Nephron progenitor cell (in vitro differentiated cells): Measurements from ENCODE around the gene ACOT9.

Experiments
- DNase-seq: peaks from one replicate; pipeline ENCODE4 v3.0.0; 2021
- H3K27ac Mint-ChIP-seq: 2 replicates; pipeline ENCODE4 v1.8.0; 2021; ENCODE audit warnings: mild to moderate bottlenecking, moderate library complexity, mixed read lengths
- H3K27me3 Mint-ChIP-seq: 2 replicates; pipeline ENCODE4 v1.8.0; 2021; ENCODE audit warnings: mild to moderate bottlenecking, low read depth, mixed read lengths; ENCODE audit not compliant: poor library complexity
- H3K36me3 Mint-ChIP-seq: 2 replicates; pipeline ENCODE4 v1.8.0; 2021; ENCODE audit warnings: low read depth, mixed read lengths
- H3K4me1 Mint-ChIP-seq: 2 replicates; pipeline ENCODE4 v1.8.0; 2021; ENCODE audit warnings: mixed read lengths
- H3K4me3 Mint-ChIP-seq: 2 replicates; pipeline ENCODE4 v1.8.0; 2021; ENCODE audit warnings: mild to moderate bottlenecking, moderate library complexity, mixed read lengths
- H3K9me3 Mint-ChIP-seq: 2 replicates; pipeline ENCODE4 v1.8.0; 2021; ENCODE audit warnings: mild to moderate bottlenecking, moderate library complexity, mixed read lengths
- CTCF ChIP-seq: fragments of 200-600 bp; sonication (generic); IDR thresholded peaks from 2 replicates; pipeline ENCODE4 v1.5.0; 2021; ENCODE audit warnings: antibody characterized with exemption

The ACOT9 gene

DNA sequence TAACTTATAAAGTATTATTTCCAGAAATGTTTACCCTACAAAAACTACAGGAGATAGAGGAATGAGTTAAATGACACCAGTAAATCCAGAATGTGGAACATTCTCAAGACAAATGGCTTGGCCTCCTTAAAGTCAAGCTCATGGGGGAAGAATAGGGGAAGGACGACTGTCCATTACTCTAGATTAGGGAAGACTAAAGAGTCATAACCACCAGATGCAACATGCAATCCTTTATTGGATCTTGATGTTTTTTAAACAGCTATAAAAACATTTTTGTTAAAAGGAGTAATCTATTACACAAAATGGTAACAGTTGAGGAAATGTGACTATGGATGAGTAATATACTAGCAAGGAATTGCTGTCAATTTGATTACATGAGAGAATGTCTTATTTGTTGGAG is 11.1 kb downstream of the ACOT9 start:
- Mint-ChIP-seq H3K4me1 (peaks cover 19% of the 10 kb centered on the region), H3K36me3 (peaks cover 46% of the 10 kb centered on the region), H3K4me3 (no peak overlapping the region), H3K27me3 (peaks cover 3% of the 10 kb centered on the region), H3K9me3 (no peaks in the 10 kb centered on the region), H3K27ac (no peak overlapping the region)
- TF ChIP-seq CTCF, result no peak
- DNase-seq, result no peak

- peaks cover 26% of the 10 kb centered on the region for H3K4me1 Mint-ChIP-seq
Measured at GRCh38 chrX:23729214-23729613, 13.9 kb downstream of the ACOT9 start.

GRCh38 chrX:23727206-23727605 is 15.9 kb downstream of the ACOT9 start:
- Mint-ChIP-seq H3K27ac (peak overlapping the region; percentile 80), H3K9me3 (no peaks in the 10 kb centered on the region), H3K36me3 (peaks cover 61% of the 10 kb centered on the region), H3K27me3 (peaks cover 9% of the 10 kb centered on the region), H3K4me3 (no peak overlapping the region), H3K4me1 (peaks cover 15% of the 10 kb centered on the region)
- no peak for DNase-seq
- no peak for TF ChIP-seq CTCF

More at GRCh38 chrX:23729214-23729613, 13.9 kb downstream of the ACOT9 start:
- no peak for TF ChIP-seq CTCF
- Mint-ChIP-seq H3K9me3 (no peaks in the 10 kb centered on the region), H3K27me3 (peaks cover 7% of the 10 kb centered on the region), H3K4me3 (no peak overlapping the region), H3K36me3 (peaks cover 59% of the 10 kb centered on the region), H3K27ac (no peak overlapping the region)
- no peak for DNase-seq

DNA sequence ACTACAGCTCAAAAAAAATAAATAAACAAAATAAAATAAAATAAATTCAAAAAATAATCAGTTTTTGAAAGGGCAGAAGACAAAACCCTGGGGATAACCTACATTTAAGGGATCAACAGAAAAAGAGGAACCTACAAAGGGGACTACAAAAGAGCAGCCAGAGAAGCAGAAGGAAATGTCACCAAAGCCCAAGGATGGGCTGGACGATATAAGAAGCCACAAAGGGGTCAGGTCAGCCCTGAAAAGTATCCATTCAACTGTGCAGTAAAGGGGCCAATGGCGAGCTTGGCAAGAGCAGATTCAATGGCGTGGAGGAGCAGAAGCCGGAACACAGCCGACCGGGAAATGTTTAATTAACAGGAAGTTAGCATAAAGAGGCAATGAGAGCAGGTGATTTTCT is 16.9 kb downstream of the ACOT9 start:
- Mint-ChIP-seq H3K4me1 (peaks cover 10% of the 10 kb centered on the region), H3K27me3 (peaks cover 9% of the 10 kb centered on the region), H3K9me3 (no peaks in the 10 kb centered on the region), H3K36me3 (peaks cover 53% of the 10 kb centered on the region), H3K27ac (peak overlapping the region; percentile 26), H3K4me3 (no peak overlapping the region)
- DNase-seq, result no peak
- no peak for TF ChIP-seq CTCF

DNA sequence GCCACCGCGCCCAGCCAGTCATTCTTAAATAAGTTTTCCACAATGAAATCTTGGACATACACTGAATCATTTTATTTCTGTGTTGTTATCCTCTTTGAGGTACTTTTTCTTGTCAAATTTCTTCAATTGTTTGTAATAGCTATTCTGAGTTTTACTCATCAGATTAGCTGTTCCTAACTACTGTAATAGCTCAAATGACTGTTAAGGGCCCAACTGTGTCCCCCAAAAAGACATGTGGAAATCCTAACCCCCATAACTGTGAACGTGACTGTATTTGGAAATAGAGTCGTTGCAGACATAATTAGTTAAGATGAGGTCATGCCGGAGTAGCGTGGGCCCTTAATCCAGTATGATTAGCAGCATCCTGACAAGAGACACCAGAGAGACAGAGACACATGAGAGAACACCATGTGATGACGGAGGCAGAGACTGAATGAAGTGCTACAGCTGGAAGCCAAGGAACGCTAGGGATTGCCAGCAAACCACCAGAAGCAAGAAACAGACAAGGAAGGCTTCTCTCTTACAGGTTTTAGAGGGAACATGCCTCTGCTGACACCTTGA is 22.9 kb downstream of the ACOT9 start:
- H3K27ac Mint-ChIP-seq, result no peak overlapping the region

More for the DNA sequence above, 22.9 kb downstream of the ACOT9 start:
- TF ChIP-seq CTCF, result no peak
- Mint-ChIP-seq H3K4me1 (no peaks in the 10 kb centered on the region), H3K36me3 (peaks cover 43% of the 10 kb centered on the region), H3K9me3 (no peaks in the 10 kb centered on the region), H3K27me3 (peaks cover 5% of the 10 kb centered on the region), H3K4me3 (no peak overlapping the region)
- DNase-seq, result no peak
